Nephron (organoid): ENCODE data around the gene DPPA5.
"Not testable (repeated sequence)": the region's sequence is repeated elsewhere in the genome, so short reads cannot be mapped to it uniquely, and the experiment has no call there.

Experiments
- H3K27ac Mint-ChIP-seq, 3 experiments: 2 replicates each; pipeline ENCODE4 v1.8.0; 2020; ENCODE audit warnings: mixed read lengths in 3 of 3, mild to moderate bottlenecking in 2 of 3, moderate library complexity in 1 of 3
- H3K27me3 Mint-ChIP-seq: 2 replicates; pipeline ENCODE4 v1.8.0; 2021; ENCODE audit warnings: low read depth, mild to moderate bottlenecking, moderate library complexity, mixed read lengths
- H3K36me3 Mint-ChIP-seq: 2 replicates; pipeline ENCODE4 v1.8.0; 2020; ENCODE audit warnings: low read depth, mixed read lengths
- H3K4me1 Mint-ChIP-seq: 2 replicates; pipeline ENCODE4 v1.8.0; 2020; ENCODE audit warnings: mixed read lengths
- H3K4me3 Mint-ChIP-seq, 3 experiments: 2 replicates each; pipeline ENCODE4 v1.8.0; 2020; ENCODE audit warnings: mild to moderate bottlenecking in 3 of 3, mixed read lengths in 3 of 3, moderate library complexity in 2 of 3
- H3K9me3 Mint-ChIP-seq: 2 replicates; pipeline ENCODE4 v1.8.0; 2020; ENCODE audit warnings: mixed read lengths
- TF ChIP-seq, protein P1 (sequence below), 3 experiments: fragments of 200-600 bp; sonication (generic); IDR thresholded peaks; one replicate each; pipeline ENCODE4 v1.5.0; 2021; ENCODE audit warnings: antibody characterized with exemption in 3 of 3; ENCODE audit not compliant: unreplicated experiment in 3 of 3

The DPPA5 gene

DNA sequence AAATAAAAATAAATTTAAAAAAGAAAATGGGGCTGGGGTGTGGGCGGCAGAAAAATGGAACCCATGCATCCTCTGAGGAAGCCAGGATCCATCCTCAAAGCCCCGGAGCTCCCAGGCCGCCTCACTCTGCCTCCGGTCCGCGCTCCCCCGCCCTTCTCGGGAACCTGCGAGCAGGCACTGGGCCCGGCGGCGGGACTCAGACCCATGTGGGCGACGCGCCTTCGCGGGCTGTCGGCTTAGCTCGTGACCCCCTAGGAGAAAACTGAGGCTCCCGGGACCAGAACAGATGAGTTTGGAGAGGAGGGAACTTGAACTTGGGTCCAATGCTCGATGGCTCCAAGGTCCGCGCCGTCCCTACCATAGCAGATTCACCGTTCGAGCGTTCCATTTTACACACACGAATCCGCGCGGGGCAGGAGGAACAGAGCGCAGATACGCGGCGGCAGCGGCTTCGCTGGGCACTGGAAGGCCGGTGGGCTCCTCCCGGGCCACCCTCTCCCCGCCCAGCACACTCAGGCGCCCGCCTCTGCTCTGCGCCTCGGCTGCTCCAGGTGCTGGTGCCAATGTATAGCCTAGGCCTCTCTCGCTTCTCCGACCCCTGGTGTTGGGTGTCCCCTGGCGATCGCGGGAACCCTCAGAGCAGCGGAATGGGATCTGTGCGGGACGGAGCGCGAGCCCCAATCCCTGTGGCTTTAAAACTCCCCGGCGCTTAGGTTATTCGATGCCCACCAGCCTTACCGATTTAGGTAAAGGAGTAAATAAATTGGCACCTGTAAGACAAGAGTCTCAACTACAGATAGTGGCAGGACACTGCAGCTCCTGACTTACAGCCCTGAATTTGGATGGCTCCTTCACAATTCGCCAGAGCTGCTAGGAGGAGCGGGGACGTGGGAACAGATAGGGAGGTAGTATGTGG, 39.2 kb downstream of the DPPA5 start:
- peaks cover 56% of the 10 kb centered on the region for H3K9me3 Mint-ChIP-seq
- H3K36me3 Mint-ChIP-seq, result peaks cover 37% of the 10 kb centered on the region
- no peak overlapping the region for H3K4me3 Mint-ChIP-seq
- H3K27ac Mint-ChIP-seq, result no peak overlapping the region
- H3K4me1 Mint-ChIP-seq, result peaks cover 9% of the 10 kb centered on the region
- no peaks in the 10 kb centered on the region for H3K27me3 Mint-ChIP-seq
- TF ChIP-seq, protein P1, sequence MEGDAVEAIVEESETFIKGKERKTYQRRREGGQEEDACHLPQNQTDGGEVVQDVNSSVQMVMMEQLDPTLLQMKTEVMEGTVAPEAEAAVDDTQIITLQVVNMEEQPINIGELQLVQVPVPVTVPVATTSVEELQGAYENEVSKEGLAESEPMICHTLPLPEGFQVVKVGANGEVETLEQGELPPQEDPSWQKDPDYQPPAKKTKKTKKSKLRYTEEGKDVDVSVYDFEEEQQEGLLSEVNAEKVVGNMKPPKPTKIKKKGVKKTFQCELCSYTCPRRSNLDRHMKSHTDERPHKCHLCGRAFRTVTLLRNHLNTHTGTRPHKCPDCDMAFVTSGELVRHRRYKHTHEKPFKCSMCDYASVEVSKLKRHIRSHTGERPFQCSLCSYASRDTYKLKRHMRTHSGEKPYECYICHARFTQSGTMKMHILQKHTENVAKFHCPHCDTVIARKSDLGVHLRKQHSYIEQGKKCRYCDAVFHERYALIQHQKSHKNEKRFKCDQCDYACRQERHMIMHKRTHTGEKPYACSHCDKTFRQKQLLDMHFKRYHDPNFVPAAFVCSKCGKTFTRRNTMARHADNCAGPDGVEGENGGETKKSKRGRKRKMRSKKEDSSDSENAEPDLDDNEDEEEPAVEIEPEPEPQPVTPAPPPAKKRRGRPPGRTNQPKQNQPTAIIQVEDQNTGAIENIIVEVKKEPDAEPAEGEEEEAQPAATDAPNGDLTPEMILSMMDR (IDR thresholded peaks at IDR 0.05; ENCODE audit: unreplicated experiment in 3 of 3), result no peak

DNA sequence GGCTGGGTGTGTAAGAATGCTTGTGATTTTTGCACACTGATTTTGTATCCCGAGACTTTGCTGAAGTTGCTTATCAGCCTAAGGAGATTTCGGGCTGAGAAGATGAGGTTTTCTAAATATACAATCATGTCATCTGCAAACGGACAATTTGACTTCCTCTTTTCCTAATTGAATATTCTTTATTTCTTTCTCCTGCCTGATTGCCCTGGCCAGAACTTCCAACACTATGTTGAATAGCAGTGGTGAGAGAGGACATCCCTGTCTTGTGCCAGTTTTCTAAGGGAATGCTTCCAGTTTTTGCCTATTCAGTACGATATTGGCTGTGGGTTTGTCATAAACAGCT, 43.6 kb downstream of the DPPA5 start:
- Mint-ChIP-seq H3K4me1 (peaks cover 28% of the 10 kb centered on the region), H3K4me3 (peak overlapping the region; percentile 98 to 99 (median 98)), H3K9me3 (peaks cover 36% of the 10 kb centered on the region), H3K27ac (peak overlapping the region; percentile 95 to 98 (median 97)), H3K36me3 (peaks cover 37% of the 10 kb centered on the region)
- H3K27me3 Mint-ChIP-seq, result not testable (repeated sequence)
- TF ChIP-seq, protein P1 (IDR thresholded peaks at IDR 0.05; ENCODE audit: unreplicated experiment in 3 of 3), result peak in 2 of 3 experiments; percentile 3 to 30

DNA sequence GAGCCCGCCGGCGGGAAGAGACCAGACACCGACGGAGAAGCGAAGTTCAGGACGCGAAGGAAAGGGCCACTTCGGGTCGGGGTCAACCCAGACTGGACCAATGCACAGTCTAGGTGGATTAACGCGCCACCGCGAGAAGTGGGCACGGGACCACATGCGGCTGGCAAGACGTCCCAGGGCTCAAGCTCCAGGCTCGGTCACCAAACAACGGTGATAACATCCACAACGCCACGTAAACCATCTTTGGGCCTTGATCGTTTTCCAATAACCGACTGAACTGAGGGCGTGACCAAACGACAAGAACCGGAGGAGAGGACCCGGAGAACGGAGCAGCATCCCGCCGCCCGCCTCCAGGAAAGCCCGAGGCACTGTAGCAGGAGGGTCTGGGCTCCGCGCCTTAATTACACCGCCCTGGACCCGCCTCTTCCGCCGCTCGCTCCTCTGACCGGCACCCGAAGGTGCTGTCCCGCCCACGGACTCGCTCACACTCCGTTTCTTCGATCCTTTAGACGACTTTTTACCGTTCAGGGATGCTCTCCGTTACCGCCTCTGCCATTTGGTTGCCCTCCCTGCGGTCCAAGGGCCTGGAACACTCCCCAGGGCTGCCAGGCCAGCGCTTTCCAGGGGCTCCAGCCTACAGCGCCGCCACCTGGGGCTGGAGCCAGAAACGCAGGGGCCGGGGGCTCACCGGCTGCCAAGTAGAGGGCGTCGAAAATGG, 44.1 kb downstream of the DPPA5 start:
- Mint-ChIP-seq H3K4me3 (peak overlapping the region; percentile 98 to 99 (median 98)), H3K9me3 (peaks cover 32% of the 10 kb centered on the region), H3K36me3 (peaks cover 33% of the 10 kb centered on the region), H3K4me1 (peaks cover 28% of the 10 kb centered on the region), H3K27ac (peak overlapping the region; percentile 95 to 98 (median 97)), H3K27me3 (no peaks in the 10 kb centered on the region)
- TF ChIP-seq, protein P1 (IDR thresholded peaks at IDR 0.05; ENCODE audit: unreplicated experiment in 3 of 3), result peak; percentile 29 to 61 (median 44)

DNA sequence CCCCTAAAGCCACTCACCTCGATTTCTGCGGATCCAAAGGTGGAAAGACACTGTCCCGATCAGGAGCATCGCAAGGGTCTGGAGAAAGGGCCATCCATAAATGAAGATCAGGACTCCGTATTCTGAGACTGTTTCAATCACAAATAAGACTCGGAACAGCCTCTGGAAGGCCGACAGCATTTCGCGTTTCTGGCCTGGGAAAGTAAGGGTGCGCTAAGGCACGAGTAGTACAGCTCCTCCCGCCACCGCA, 44.6 kb downstream of the DPPA5 start:
- Mint-ChIP-seq H3K9me3 (peaks cover 32% of the 10 kb centered on the region), H3K27me3 (no peaks in the 10 kb centered on the region), H3K4me3 (peak overlapping the region; percentile 98 to 99 (median 98)), H3K36me3 (peaks cover 33% of the 10 kb centered on the region), H3K4me1 (peaks cover 28% of the 10 kb centered on the region), H3K27ac (peak overlapping the region; percentile 95 to 98 (median 97))
- TF ChIP-seq, protein P1 (IDR thresholded peaks at IDR 0.05; ENCODE audit: unreplicated experiment in 3 of 3), result no peak

DNA sequence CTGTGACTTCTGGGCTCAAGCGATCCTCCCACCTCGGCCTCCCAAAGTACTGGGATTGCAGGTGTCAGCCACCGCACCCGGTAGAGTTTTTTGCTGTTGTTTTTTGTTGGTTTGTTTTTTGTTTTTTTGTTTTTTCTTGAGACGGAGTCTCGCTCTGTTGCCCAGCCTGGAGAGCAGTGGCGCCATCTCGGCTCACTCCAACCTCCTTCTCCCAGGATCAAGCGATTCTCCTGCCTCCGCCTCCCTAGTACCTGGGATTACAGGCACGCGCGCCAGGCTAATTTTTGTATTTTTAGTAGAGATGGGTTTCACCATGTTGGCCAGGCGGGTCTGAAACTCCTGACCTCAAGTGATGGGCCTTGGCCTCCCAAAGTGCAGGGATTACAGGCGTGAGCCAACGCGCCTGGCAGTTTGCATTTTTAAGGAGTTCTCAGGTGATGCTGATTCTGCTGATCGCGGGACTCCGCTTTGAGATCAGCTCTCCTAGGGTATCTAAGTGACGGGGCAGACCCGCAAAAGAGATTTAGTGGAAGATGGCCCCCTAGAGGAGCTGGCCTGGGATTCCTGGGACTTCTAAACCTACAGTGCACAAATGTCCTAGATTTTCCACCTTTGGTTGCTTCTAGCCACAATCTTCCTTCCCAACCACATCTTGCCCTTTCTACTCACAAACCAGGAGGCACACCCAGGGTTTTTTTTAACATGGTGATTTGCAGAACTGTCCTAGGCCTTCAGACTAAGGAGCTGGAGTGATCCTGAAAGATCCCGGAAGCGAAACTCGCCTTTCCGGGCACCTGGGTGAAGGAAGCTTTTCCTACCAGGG, 45.2 kb downstream of the DPPA5 start:
- H3K36me3 Mint-ChIP-seq, result peaks cover 33% of the 10 kb centered on the region
- peaks cover 29% of the 10 kb centered on the region for H3K9me3 Mint-ChIP-seq
- peak overlapping the region; percentile 95 to 98 (median 97) for H3K27ac Mint-ChIP-seq
- H3K4me3 Mint-ChIP-seq, result peak overlapping the region; percentile 98 to 99 (median 98)
- no peaks in the 10 kb centered on the region for H3K27me3 Mint-ChIP-seq
- H3K4me1 Mint-ChIP-seq, result peaks cover 28% of the 10 kb centered on the region
- TF ChIP-seq, protein P1 (IDR thresholded peaks at IDR 0.05; ENCODE audit: unreplicated experiment in 3 of 3), result no peak

DNA sequence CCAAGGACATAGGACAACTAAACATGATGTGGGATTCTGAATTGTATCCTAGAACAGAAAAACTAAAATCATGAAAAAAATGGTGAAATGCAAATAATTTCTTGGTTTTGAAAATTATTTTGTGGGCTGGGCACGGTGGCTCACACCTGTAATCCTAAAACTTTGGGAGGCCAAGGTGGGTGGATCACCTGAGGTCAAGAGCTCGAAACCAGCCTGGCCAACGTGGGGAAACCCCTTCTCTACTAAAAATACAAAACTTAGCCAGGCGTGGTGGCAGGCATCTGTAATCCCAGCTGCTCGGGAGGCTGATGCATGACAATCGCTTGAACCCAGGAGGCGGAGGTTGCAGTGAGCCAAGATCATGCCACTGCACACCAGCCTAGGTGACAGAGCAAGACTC, 50.3 kb downstream of the DPPA5 start:
- H3K36me3 Mint-ChIP-seq, result peaks cover 25% of the 10 kb centered on the region
- H3K27me3 Mint-ChIP-seq, H3K4me3 Mint-ChIP-seq, H3K9me3 Mint-ChIP-seq, H3K27ac Mint-ChIP-seq: not testable (repeated sequence)
- H3K4me1 Mint-ChIP-seq, result peaks cover 10% of the 10 kb centered on the region
